GM19035 (cell line): ENCODE results near the gene SLC35G4.
"Not testable (repeated sequence)": the region's sequence is repeated elsewhere in the genome, so short reads cannot be mapped to it uniquely, and the experiment has no call there.

Experiments used
- ATAC-seq: cut with Tn5 transposase; IDR thresholded peaks from one replicate; pipeline ENCODE4 v1.9.1; 2021; ENCODE audit not compliant: unreplicated experiment

SLC35G4 gene

DNA sequence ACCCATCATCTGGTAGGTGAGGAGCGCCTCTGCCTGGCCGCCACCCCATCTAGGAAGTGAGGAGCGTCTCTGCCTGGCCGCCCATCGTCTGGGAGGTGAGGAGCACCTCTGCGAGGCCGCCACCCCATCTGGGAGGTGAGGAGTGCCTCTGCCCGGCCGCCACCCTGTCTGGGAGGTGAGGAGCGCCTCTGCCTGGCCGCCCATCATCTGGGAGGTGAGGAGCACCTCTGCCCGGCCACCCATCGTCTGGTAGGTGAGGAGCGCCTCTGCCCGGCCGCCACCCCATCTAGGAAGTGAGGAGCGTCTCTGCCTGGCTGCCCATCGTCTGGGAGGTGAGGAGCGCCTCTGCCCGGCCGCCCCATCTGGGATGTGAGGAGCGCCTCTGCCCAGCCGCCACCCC lies 4.2 kb downstream of the SLC35G4 start:
- not testable (repeated sequence) for ATAC-seq

DNA sequence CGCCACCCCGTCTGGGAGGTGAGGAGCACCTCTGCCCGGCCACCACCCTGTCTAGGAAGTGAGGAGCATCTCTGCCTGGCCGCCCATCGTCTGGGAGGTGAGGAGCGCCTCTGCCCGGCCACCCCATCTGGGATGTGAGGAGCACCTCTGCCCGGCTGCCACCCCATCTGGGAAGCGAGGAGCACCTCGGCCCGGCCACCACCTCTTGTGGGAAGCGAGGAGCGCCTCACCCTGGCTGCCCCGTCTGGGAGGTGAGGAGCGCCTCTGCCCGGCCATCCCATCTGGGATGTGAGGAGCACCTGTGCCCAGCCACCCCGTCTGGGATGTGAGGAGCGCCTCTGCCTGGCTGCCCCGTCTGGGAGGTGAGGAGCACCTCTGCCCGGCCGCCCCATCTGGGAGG lies 4.6 kb downstream of the SLC35G4 start:
- ATAC-seq = not testable (repeated sequence)

- ATAC-seq = not testable (repeated sequence)
Observed at GRCh38 chr18:11614981-11615380, 5.6 kb downstream of the SLC35G4 start.

DNA sequence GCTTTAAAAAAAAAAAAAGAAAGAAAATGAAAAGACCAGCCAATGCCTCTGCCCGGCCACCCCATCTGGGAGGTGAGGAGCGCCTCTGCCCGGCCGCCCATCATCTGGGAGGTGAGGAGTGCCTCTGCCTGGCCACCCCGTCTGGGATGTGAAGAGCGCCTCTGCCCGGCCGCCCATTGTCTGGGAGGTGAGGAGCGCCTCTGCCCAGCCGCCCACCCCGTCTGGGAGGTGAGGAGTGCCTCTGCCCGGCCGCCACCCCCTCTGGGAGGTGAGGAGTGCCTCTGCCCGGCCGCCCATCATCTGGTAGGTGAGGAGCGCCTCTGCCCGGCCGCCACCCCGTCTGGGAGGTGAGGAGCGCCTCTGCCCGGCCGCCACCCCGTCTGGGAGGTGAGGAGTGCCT lies 37.9 kb downstream of the SLC35G4 start:
- ATAC-seq = not testable (repeated sequence)

DNA sequence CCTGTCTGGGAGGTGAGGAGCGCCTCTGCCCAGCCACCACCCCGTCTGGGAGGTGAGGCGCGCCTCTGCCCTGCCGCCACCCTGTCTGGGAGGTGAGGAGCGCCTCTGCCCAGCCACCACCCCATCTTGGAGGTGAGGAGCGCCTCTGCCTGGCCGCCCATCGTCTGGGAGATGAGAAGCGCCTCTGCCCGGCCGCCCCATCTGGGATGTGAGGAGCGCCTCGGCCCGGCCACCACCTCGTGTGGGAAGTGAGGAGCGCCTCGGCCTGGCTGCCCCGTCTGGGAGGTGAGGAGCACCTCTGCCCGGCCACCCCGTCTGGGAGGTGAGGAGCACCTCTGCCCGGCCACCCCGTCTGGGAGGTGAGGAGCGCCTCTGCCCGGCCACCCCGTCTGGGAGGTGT lies 38.4 kb downstream of the SLC35G4 start:
- ATAC-seq = not testable (repeated sequence)

GRCh38 chr18:11649839-11650238 lies 40.4 kb downstream of the SLC35G4 start:
- ATAC-seq = no peak

GRCh38 chr18:11651899-11652298 lies 42.5 kb downstream of the SLC35G4 start:
- no peak for ATAC-seq

GRCh38 chr18:11653521-11653920 lies 44.1 kb downstream of the SLC35G4 start:
- ATAC-seq = no peak

GRCh38 chr18:11654736-11655605 lies 45.6 kb downstream of the SLC35G4 start:
- no peak for ATAC-seq

DNA sequence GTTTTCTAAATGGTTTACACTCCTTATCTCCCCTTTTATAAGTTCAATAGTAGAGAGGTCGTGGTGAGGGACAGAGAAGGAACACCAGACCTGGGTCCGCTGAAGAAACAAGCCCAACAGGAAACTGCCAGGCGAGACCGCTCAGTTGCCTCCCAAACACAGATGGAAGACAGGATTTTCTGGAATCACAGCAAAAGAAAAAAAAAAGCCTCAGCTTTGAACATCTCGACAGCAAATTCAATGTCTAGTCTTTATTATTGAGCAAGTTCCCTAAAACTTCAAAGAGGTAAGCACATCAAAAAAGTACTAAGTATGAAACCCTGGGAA lies 46.2 kb downstream of the SLC35G4 start:
- no peak for ATAC-seq

DNA sequence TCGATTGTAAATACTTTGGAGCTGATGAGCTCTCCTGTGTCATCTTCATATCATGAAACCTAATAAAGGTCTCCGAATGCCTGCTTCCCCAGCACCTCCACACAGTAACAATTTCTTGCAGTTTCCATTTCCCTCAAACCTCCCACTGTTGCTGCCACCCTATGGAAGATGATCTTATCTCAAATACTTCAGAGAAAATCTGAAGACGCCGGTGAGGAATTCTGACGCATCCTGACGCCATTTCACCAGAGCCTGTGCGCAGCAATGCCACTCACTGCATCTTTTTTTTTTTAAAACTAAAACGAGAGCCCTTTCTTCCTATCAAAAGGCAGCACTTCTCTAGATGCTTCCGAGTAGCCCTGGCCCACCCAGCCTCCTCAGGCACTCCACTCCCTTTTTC lies 47.8 kb downstream of the SLC35G4 start:
- no peak for ATAC-seq

- no peak for ATAC-seq
Observed at GRCh38 chr18:11657554-11657953, 48.2 kb downstream of the SLC35G4 start.

DNA sequence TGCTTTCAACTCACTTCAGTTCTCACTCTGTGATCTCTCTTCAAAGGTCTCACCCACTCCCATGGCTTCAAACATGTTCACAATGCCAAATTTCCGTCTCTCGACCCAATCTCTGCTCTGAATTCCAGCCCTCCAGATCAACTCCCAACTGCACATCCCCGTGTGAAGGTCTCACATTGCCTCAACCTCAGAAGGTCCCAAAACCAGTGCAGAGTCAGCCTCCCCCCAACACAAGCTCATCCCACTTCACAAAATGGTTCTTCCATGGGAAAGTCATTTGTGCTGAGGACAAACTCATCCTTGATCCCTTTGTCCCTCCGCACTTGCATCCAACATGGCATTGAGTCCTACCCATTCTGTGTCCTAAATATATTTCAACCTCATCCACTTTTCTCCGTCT lies 48.6 kb downstream of the SLC35G4 start:
- no peak for ATAC-seq

GRCh38 chr18:11658989-11659388 lies 49.6 kb downstream of the SLC35G4 start:
- no peak for ATAC-seq
